H1 (cell line): Measurements from ENCODE around the gene ZNF536. TPM values are rescaled to one million over a fixed set of nuclear protein-coding genes. Genes with fewer than 3 reads are reported as not detected.

Source experiments
- CTCF ChIA-PET: fragments of 300-600 bp; sonication (Branson Sonifier 250); formaldehyde crosslinking; loops from one replicate; lab custom pipeline; 2021; ENCODE audit not compliant: partially characterized antibody; lab: Charles Lee
- POLR2A ChIA-PET: fragments of 300-600 bp; sonication (Branson Sonifier 250); formaldehyde crosslinking; loops from one replicate; lab custom pipeline; 2021; ENCODE audit warnings: inconsistent platforms; ENCODE audit not compliant: partially characterized antibody; lab: Charles Lee
- DNase-seq, 2 experiments: peaks; one replicate each; pipeline versions ENCODE4 v3.0.0 to v3.0.0-alpha.2; 2010 to 2022; ENCODE audit warnings: low spot score in 2 of 2, low read depth in 1 of 2, mixed read lengths in 1 of 2
- FAIRE-seq: peaks from 2 replicates; lab custom pipeline; 2011; peaks lifted over from hg19 to GRCh38; lab: Jason Lieb, UNC
- H2AFZ ChIP-seq: 2 replicates; pipeline ENCODE4 v1.8.1; 2012; ENCODE audit warnings: low read length, inconsistent platforms
- H2AK5ac ChIP-seq: 2 replicates; pipeline ENCODE4 v1.6.1; 2013; ENCODE audit warnings: low read depth, low read length
- H2BK120ac ChIP-seq: replicated peaks from 2 replicates; pipeline ENCODE3; 2013; ENCODE audit warnings: low read depth, low read length, inconsistent platforms
- H2BK12ac ChIP-seq: 2 replicates; pipeline ENCODE4 v1.6.1; 2013; ENCODE audit warnings: low read depth, low read length
- H2BK15ac ChIP-seq: 2 replicates; pipeline ENCODE4 v1.6.1; 2013; ENCODE audit warnings: low read length
- H2BK20ac ChIP-seq: 2 replicates; pipeline ENCODE4 v1.6.1; 2013; ENCODE audit warnings: low read length
- H2BK5ac ChIP-seq: 2 replicates; pipeline ENCODE4 v1.6.1; 2013; ENCODE audit warnings: low read depth, low read length
- H3K14ac ChIP-seq: 2 replicates; pipeline ENCODE4 v1.6.1; 2013; ENCODE audit warnings: inconsistent platforms; ENCODE audit not compliant: insufficient read length
- H3K18ac ChIP-seq: 2 replicates; pipeline ENCODE4 v1.6.1; 2013; ENCODE audit warnings: low read length; ENCODE audit errors: extremely low read depth
- H3K23ac ChIP-seq: 2 replicates; pipeline ENCODE4 v1.6.1; 2013; ENCODE audit warnings: inconsistent platforms; ENCODE audit not compliant: insufficient read length
- H3K23me2 ChIP-seq: 2 replicates; pipeline ENCODE4 v1.6.1; 2013; ENCODE audit warnings: low read depth, low read length
- H3K27ac ChIP-seq: 2 replicates; pipeline ENCODE4 v1.6.1; 2011; ENCODE audit warnings: low read depth, low read length, inconsistent platforms
- H3K27me3 ChIP-seq, 4 experiments: replicated peaks in 1 of 4; 1 replicate in 1 of 4; 2 replicates in 3 of 4; pipeline versions ENCODE4 v1.6.1 to v1.8.1; 2011 to 2013; ENCODE audit warnings: low read length in 3 of 4, mild to moderate bottlenecking in 3 of 4, inconsistent platforms in 2 of 4, mixed read lengths in 2 of 4, moderate library complexity in 1 of 4; ENCODE audit not compliant: control insufficient read depth in 3 of 4, insufficient read depth in 3 of 4; ENCODE audit errors: extremely low read depth in 1 of 4
- H3K36me3 ChIP-seq, 4 experiments: 2 replicates each; pipeline versions ENCODE4 v1.6.1 to v1.8.1; 2011 to 2013; ENCODE audit warnings: mild to moderate bottlenecking in 4 of 4, low read length in 3 of 4, moderate library complexity in 2 of 4, control low read depth in 1 of 4, inconsistent platforms in 1 of 4; ENCODE audit not compliant: insufficient read depth in 4 of 4, control insufficient read depth in 2 of 4
- H3K4ac ChIP-seq: replicated peaks from 2 replicates; pipeline ENCODE3; 2013; ENCODE audit warnings: low read length, low read depth, mixed read lengths, inconsistent platforms; ENCODE audit not compliant: insufficient read length
- H3K4me1 ChIP-seq, 4 experiments: replicated peaks in 1 of 4; 1 replicate in 1 of 4; 2 replicates in 3 of 4; pipeline versions ENCODE4 v1.6.1 to v1.8.1; 2011 to 2013; ENCODE audit warnings: low read length in 3 of 4, inconsistent platforms in 2 of 4, mixed read lengths in 1 of 4; ENCODE audit not compliant: insufficient read depth in 4 of 4, control insufficient read depth in 3 of 4
- H3K4me2 ChIP-seq, 2 experiments: 2 replicates each; pipeline versions ENCODE4 v1.6.1 to v1.8.1; 2011 to 2013; ENCODE audit warnings: low read depth in 2 of 2, low read length in 2 of 2, control low read depth in 1 of 2, inconsistent platforms in 1 of 2, mild to moderate bottlenecking in 1 of 2; ENCODE audit not compliant: insufficient read depth in 1 of 2
- H3K4me3 ChIP-seq, 4 experiments: fragments of 200-600, 300-600 bp in 1 of 4; sonication (generic), shearing (Covaris generic), sonication (Bioruptor Twin) in 1 of 4; 2 replicates each; pipeline versions ENCODE4 v1.5.1 to v1.8.1; 2011 to 2016; ENCODE audit warnings: low read length in 4 of 4, low read depth in 3 of 4, control low read depth in 2 of 4, inconsistent platforms in 2 of 4, mild to moderate bottlenecking in 2 of 4, mixed read lengths in 1 of 4, moderate library complexity in 1 of 4; ENCODE audit not compliant: insufficient read depth in 2 of 4; ENCODE audit errors: extremely low read depth in 1 of 4
- H3K56ac ChIP-seq: replicated peaks from 2 replicates; pipeline ENCODE3; 2013; ENCODE audit warnings: low read depth, mild to moderate bottlenecking, mixed read lengths, low read length, inconsistent platforms; ENCODE audit not compliant: insufficient read length
- H3K79me1 ChIP-seq: 2 replicates; pipeline ENCODE4 v1.6.1; 2013; ENCODE audit warnings: low read depth, low read length, control low read depth
- H3K79me2 ChIP-seq, 2 experiments: 2 replicates each; pipeline versions ENCODE4 v1.6.1 to v1.8.1; 2012 to 2013; ENCODE audit warnings: low read length in 2 of 2, mild to moderate bottlenecking in 2 of 2, inconsistent platforms in 1 of 2; ENCODE audit not compliant: insufficient read depth in 2 of 2, control insufficient read depth in 1 of 2
- H3K9ac ChIP-seq, 4 experiments: replicated peaks in 1 of 4; 1 replicate in 1 of 4; 2 replicates in 3 of 4; pipeline versions ENCODE4 v1.6.1 to v1.8.1; 2011 to 2013; ENCODE audit warnings: low read depth in 3 of 4, low read length in 3 of 4, control low read depth in 2 of 4, mild to moderate bottlenecking in 2 of 4, moderate library complexity in 2 of 4, inconsistent platforms in 1 of 4; ENCODE audit errors: extremely low read depth in 1 of 4
- H3K9me3 ChIP-seq, 2 experiments: 2 replicates each; pipeline versions ENCODE4 v1.6.1 to v1.8.1; 2012 to 2013; ENCODE audit warnings: mild to moderate bottlenecking in 2 of 2, moderate library complexity in 2 of 2, control low read depth in 1 of 2, inconsistent platforms in 1 of 2, low read depth in 1 of 2, low read length in 1 of 2, mixed read lengths in 1 of 2; ENCODE audit not compliant: insufficient read depth in 2 of 2
- H4K20me1 ChIP-seq, 2 experiments: replicated peaks in 1 of 2; 2 replicates each; pipeline versions ENCODE3 to v1.8.1; 2011 to 2013; ENCODE audit warnings: inconsistent platforms in 2 of 2, low read length in 2 of 2, mild to moderate bottlenecking in 1 of 2; ENCODE audit not compliant: insufficient read depth in 2 of 2, control insufficient read depth in 1 of 2
- H4K5ac ChIP-seq: 2 replicates; pipeline ENCODE4 v1.6.1; 2013; ENCODE audit warnings: low read length, low read depth, mixed read lengths, inconsistent platforms; ENCODE audit not compliant: insufficient read length
- H4K8ac ChIP-seq: 2 replicates; pipeline ENCODE4 v1.8.0; 2013; ENCODE audit warnings: mild to moderate bottlenecking, moderate library complexity, low read length, inconsistent platforms; ENCODE audit not compliant: insufficient read depth; ENCODE audit errors: extremely low read depth
- H4K91ac ChIP-seq: replicated peaks from 2 replicates; pipeline ENCODE3; 2013; ENCODE audit warnings: low read length, mixed read lengths, inconsistent platforms; ENCODE audit not compliant: insufficient read length
- ATF2 ChIP-seq: IDR thresholded peaks from 2 replicates; pipeline ENCODE4 v1.6.1; 2012; ENCODE audit warnings: low read length, inconsistent platforms
- CHD2 ChIP-seq: IDR thresholded peaks from 2 replicates; pipeline ENCODE4 v1.6.1; 2012; ENCODE audit warnings: low read length, improper control_type of control experiment
- CTBP2 ChIP-seq: IDR thresholded peaks from 2 replicates; pipeline ENCODE4 v1.7.0; 2011; ENCODE audit warnings: borderline replicate concordance, mild to moderate bottlenecking, moderate library complexity, mixed read lengths, low read length; ENCODE audit not compliant: insufficient read depth, insufficient read length
- E2F6 ChIP-seq: IDR thresholded peaks from 2 replicates; pipeline ENCODE4 v1.6.1; 2012; ENCODE audit warnings: inconsistent platforms
- GTF2F1 ChIP-seq: IDR thresholded peaks from 2 replicates; pipeline ENCODE4 v1.6.1; 2012; ENCODE audit warnings: low read depth, low read length, improper control_type of control experiment, borderline replicate concordance
- HDAC6 ChIP-seq: IDR thresholded peaks from one replicate; pipeline ENCODE4 v1.7.1; 2012; ENCODE audit warnings: low read depth, mild to moderate bottlenecking, inconsistent platforms, low read length, moderate library complexity
- JUND ChIP-seq: IDR thresholded peaks from 2 replicates; pipeline ENCODE4 v1.6.1; 2011; ENCODE audit warnings: mild to moderate bottlenecking, improper control_type of control experiment, low read length
- MAFK ChIP-seq: IDR thresholded peaks from 2 replicates; pipeline ENCODE4 v1.6.1; 2012; ENCODE audit warnings: low read depth, mild to moderate bottlenecking, improper control_type of control experiment, low read length
- RBBP5 ChIP-seq: IDR thresholded peaks from 2 replicates; pipeline ENCODE4 v1.7.1; 2012; ENCODE audit warnings: low read depth, mild to moderate bottlenecking, inconsistent platforms, low read length, moderate library complexity, borderline replicate concordance
- RNF2 ChIP-seq: fragments of 200-900, 300-1000 bp; sonication (generic); IDR thresholded peaks from 2 replicates; pipeline ENCODE4 v1.7.1; 2016; ENCODE audit warnings: borderline replicate concordance, low read depth, mild to moderate bottlenecking, antibody characterized with exemption, low read length; ENCODE audit not compliant: poor library complexity, severe bottlenecking; ENCODE audit errors: missing control alignments
- SP2 ChIP-seq: IDR thresholded peaks from 2 replicates; pipeline ENCODE4 v1.6.1; 2012; ENCODE audit warnings: mild to moderate bottlenecking, low read length, inconsistent platforms
- YY1 ChIP-seq: IDR thresholded peaks from 2 replicates; pipeline ENCODE4 v1.6.1; 2011; ENCODE audit warnings: low read depth, mild to moderate bottlenecking, low read length
- WGBS, 2 experiments: shearing (Covaris generic) in 1 of 2; methylation state at CpG; one replicate each; pipeline versions ENCODE4 v1.1.6 to v1.1.7; 2013 to 2015; ENCODE audit warnings: low lambda C conversion rate in 2 of 2, mixed read lengths in 2 of 2, inconsistent platforms in 1 of 2, low coverage in 1 of 2, missing lambda C conversion rate in 1 of 2; ENCODE audit not compliant: insufficient replicate concordance in 2 of 2, insufficient coverage in 1 of 2, insufficient read length in 1 of 2; ENCODE audit errors: extremely low coverage in 1 of 2, missing lambda C conversion rate in 1 of 2; 5-methylcytosine and 5-hydroxymethylcytosine counted together
- polyA plus RNA-seq, 7 experiments: library from polyadenylated mRNA; depleted of rRNA in 3 of 7; stranded (reverse) in 5 of 7; unstranded in 2 of 7; fragments of >200 nt in 5 of 7; fragments of 200-250 nt in 2 of 7; gene quantifications; 1 replicate in 5 of 7; 2 replicates in 1 of 7; 4 replicates in 1 of 7; pipeline versions ENCODE4 v1.2.1 to v1.2.3, GENCODE V29; 2011 to 2013; ENCODE audit warnings: missing spikeins in 2 of 7, mixed read lengths in 2 of 7
- total RNA-seq: library from RNA; stranded (reverse); fragmentation: NEBNext Ultra II Directional; extraction: Animal tissue kit (Norgen Biotek cat#: 25700); gene quantifications from 2 replicates; pipeline ENCODE4 v1.2.1, GENCODE V29; 2021

The ZNF536 gene
- total and polyA plus RNA-seq, 2 of the 8 experiments (the other 6 are each of a cell fraction or from before 2014, with no cell fraction given) = 0.09 to 0.11 TPM

GRCh38 chr19:30516531-30516930 is 144.3 kb downstream of the ZNF536 start:
- no peak overlapping the region for H2AK5ac ChIP-seq
- H3K4me2 ChIP-seq = no peak overlapping the region
- no peak overlapping the region for H2BK15ac ChIP-seq
- no peaks in the 10 kb centered on the region for H3K9me3 ChIP-seq
- H3K36me3 ChIP-seq = no peaks in the 10 kb centered on the region
- no peak overlapping the region for H3K27ac ChIP-seq
- H3K23ac ChIP-seq = no peak overlapping the region
- 93% methylated on average over 17 of the region's 17 CpGs; no CpG with 5 or more reads in 1 of the 2 experiments for WGBS, 2 experiments
- no peak overlapping the region for H3K4me3 ChIP-seq
- no peak overlapping the region for H2BK12ac ChIP-seq
- H3K23me2 ChIP-seq = no peaks in the 10 kb centered on the region
- H4K91ac ChIP-seq = no peak overlapping the region
- no peak overlapping the region for H2BK20ac ChIP-seq
- H3K79me2 ChIP-seq = no peaks in the 10 kb centered on the region
- CTCF ChIA-PET = no interaction called here
- H3K56ac ChIP-seq = no peak overlapping the region
- POLR2A ChIA-PET = no interaction called here
- FAIRE-seq (no peak), DNase-seq (no peak)
- H3K27me3 ChIP-seq = no peaks in the 10 kb centered on the region
- H3K79me1 ChIP-seq = no peaks in the 10 kb centered on the region
- H2BK5ac ChIP-seq = no peak overlapping the region
- no peak overlapping the region for H4K5ac ChIP-seq
- H3K18ac ChIP-seq = no peak overlapping the region
- H3K14ac ChIP-seq = no peak overlapping the region
- no peak overlapping the region for H3K9ac ChIP-seq
- no peak overlapping the region for H3K4ac ChIP-seq
- H2BK120ac ChIP-seq = no peak overlapping the region
- H3K4me1 ChIP-seq = no peaks in the 10 kb centered on the region
- H2AFZ ChIP-seq = no peak overlapping the region
- no peak overlapping the region for H4K8ac ChIP-seq
- H4K20me1 ChIP-seq = no peaks in the 10 kb centered on the region
- TF ChIP-seq YY1 (no peak), ATF2 (no peak), MAFK (no peak), RNF2 (no peak), CHD2 (no peak), HDAC6 (no peak), GTF2F1 (no peak), RBBP5 (no peak), SP2 (no peak), E2F6 (no peak), JUND (no peak), CTBP2 (no peak)
